MM.1S (cell line): ENCODE measurements around the gene CNTN5.
"Not testable (repeated sequence)": the region's sequence is repeated elsewhere in the genome, so short reads cannot be mapped to it uniquely, and the experiment has no call there.

Experiments used
- DNase-seq: peaks from one replicate; pipeline ENCODE4 v3.0.0-alpha.2; 2015
- H2AFZ ChIP-seq: fragments of 300-600 bp; sonication (generic); 2 replicates; pipeline ENCODE4 v1.6.0; 2016; ENCODE audit warnings: antibody characterized with exemption, low read length
- H3F3A ChIP-seq: fragments of 300-600 bp; sonication (generic); 2 replicates; pipeline ENCODE4 v1.6.1; 2016; ENCODE audit warnings: mild to moderate bottlenecking, antibody characterized with exemption, low read length, moderate library complexity, mixed read lengths; ENCODE audit not compliant: insufficient read depth
- H3K27ac ChIP-seq: fragments of 300-600 bp; sonication (generic); 2 replicates; pipeline ENCODE4 v1.5.1; 2016; ENCODE audit warnings: mild to moderate bottlenecking, low read length
- H3K27me3 ChIP-seq: fragments of 300-600 bp; sonication (generic); replicated peaks from 2 replicates; pipeline ENCODE4 v1.6.0; 2016; ENCODE audit warnings: low read length; ENCODE audit not compliant: insufficient read depth
- H3K36me3 ChIP-seq: fragments of 300-600 bp; sonication (generic); replicated peaks from 2 replicates; pipeline ENCODE4 v1.6.1; 2016; ENCODE audit warnings: mild to moderate bottlenecking, low read length, mixed read lengths; ENCODE audit not compliant: insufficient read depth
- H3K4me1 ChIP-seq: fragments of 300-600 bp; sonication (generic); 2 replicates; pipeline ENCODE4 v1.6.1; 2016; ENCODE audit warnings: low read length, mixed read lengths
- H3K4me2 ChIP-seq: fragments of 300-600 bp; sonication (generic); 2 replicates; pipeline ENCODE4 v1.6.0; 2016; ENCODE audit warnings: low read depth, low read length
- H3K4me3 ChIP-seq: fragments of 300-600 bp; sonication (generic); 2 replicates; pipeline ENCODE4 v1.5.1; 2016; ENCODE audit warnings: low read length, mixed read lengths
- H3K79me2 ChIP-seq: fragments of 300-600 bp; sonication (generic); 2 replicates; pipeline ENCODE4 v1.6.1; 2016; ENCODE audit warnings: mixed run types, low read length, mixed read lengths
- H3K9ac ChIP-seq: fragments of 300-600 bp; sonication (generic); 2 replicates; pipeline ENCODE4 v1.6.1; 2016; ENCODE audit warnings: low read length, mixed read lengths
- H3K9me2 ChIP-seq: fragments of 300-600 bp; sonication (generic); replicated peaks from 2 replicates; pipeline ENCODE4 v1.6.1; 2016; ENCODE audit warnings: mild to moderate bottlenecking, low read length, mixed read lengths; ENCODE audit not compliant: insufficient read depth
- H3K9me3 ChIP-seq: fragments of 300-600 bp; sonication (generic); replicated peaks from 2 replicates; pipeline ENCODE4 v1.6.1; 2016; ENCODE audit warnings: mild to moderate bottlenecking, low read length, mixed read lengths; ENCODE audit not compliant: insufficient read depth
- H4K20me1 ChIP-seq: fragments of 300-600 bp; sonication (generic); 2 replicates; pipeline ENCODE4 v1.6.1; 2016; ENCODE audit warnings: mild to moderate bottlenecking, low read length, moderate library complexity, mixed read lengths; ENCODE audit not compliant: insufficient read depth
- CTCF ChIP-seq: fragments of 300-600 bp; sonication (generic); IDR thresholded peaks from 2 replicates; pipeline ENCODE4 v1.5.1; 2016; ENCODE audit warnings: antibody characterized with exemption, low read length, mixed read lengths
- EZH2 ChIP-seq: fragments of 300-600 bp; sonication (generic); optimal IDR thresholded peaks from 2 replicates; pipeline ENCODE3; 2017; ENCODE audit warnings: low read depth, mild to moderate bottlenecking, antibody characterized with exemption, low read length, mixed read lengths
- EZH2phosphoT487 ChIP-seq: fragments of 300-600 bp; sonication (generic); IDR thresholded peaks from 2 replicates; pipeline ENCODE4 v1.6.1; 2018; ENCODE audit warnings: antibody characterized with exemption, low read length

Gene CNTN5

GRCh38 chr11:99277281-99277680, 256.5 kb downstream of the CNTN5 start:
- Histone ChIP-seq H3K9me2 (no peaks in the 10 kb centered on the region), H3K4me2 (peak overlapping the region; percentile 4; the same call in 1 of the 2 replicates), H3K79me2 (no peaks in the 10 kb centered on the region), H3K9me3 (no peaks in the 10 kb centered on the region), H3K4me3 (no peak overlapping the region), H3K27ac (no peak overlapping the region; the same call in 1 of the 2 replicates), H3K4me1 (peaks cover 11% of the 10 kb centered on the region), H3K9ac (no peak overlapping the region), H3K27me3 (no peaks in the 10 kb centered on the region), H4K20me1 (no peaks in the 10 kb centered on the region), H3F3A (no peaks in the 10 kb centered on the region; the same call in 1 of the 2 replicates), H2AFZ (no peak overlapping the region), H3K36me3 (no peaks in the 10 kb centered on the region)
- TF ChIP-seq EZH2phosphoT487, result no peak
- TF ChIP-seq CTCF, result no peak
- TF ChIP-seq EZH2, result no peak
- peak; percentile 43 for DNase-seq

DNA sequence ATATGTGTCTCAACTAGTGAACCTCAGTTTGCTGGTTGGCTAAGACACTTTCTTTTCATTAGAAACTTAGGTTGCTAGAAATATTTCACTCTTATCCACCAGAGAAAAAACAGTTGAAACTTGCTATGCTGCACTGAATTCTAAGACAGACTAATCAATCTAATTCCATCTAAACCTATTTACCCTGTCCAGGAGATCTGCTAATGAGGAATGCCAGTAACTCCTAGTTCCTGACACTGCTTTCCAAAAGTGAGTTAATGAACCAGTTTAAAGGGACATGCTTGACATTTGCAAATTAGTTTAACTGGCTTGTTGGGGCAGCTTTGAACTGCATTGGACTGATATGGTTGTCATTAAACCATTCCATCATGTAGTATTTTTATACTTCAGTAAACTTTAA, 258.5 kb downstream of the CNTN5 start:
- H3K4me3 ChIP-seq, result no peak overlapping the region
- no peak overlapping the region for H2AFZ ChIP-seq
- DNase-seq, result no peak
- H3K9me2 ChIP-seq, result no peaks in the 10 kb centered on the region
- no peak overlapping the region for H3K27ac ChIP-seq
- no peak for TF ChIP-seq EZH2
- TF ChIP-seq EZH2phosphoT487, result no peak
- TF ChIP-seq CTCF, result no peak
- H3K79me2 ChIP-seq, result no peaks in the 10 kb centered on the region
- H3K27me3 ChIP-seq, result no peaks in the 10 kb centered on the region
- peaks cover 11% of the 10 kb centered on the region for H3K4me1 ChIP-seq
- no peaks in the 10 kb centered on the region for H3K9me3 ChIP-seq
- H3K4me2 ChIP-seq, result no peak overlapping the region
- no peaks in the 10 kb centered on the region; the same call in 1 of the 2 replicates for H3F3A ChIP-seq
- H3K9ac ChIP-seq, result no peak overlapping the region
- H3K36me3 ChIP-seq, result no peaks in the 10 kb centered on the region
- H4K20me1 ChIP-seq, result no peaks in the 10 kb centered on the region

DNA sequence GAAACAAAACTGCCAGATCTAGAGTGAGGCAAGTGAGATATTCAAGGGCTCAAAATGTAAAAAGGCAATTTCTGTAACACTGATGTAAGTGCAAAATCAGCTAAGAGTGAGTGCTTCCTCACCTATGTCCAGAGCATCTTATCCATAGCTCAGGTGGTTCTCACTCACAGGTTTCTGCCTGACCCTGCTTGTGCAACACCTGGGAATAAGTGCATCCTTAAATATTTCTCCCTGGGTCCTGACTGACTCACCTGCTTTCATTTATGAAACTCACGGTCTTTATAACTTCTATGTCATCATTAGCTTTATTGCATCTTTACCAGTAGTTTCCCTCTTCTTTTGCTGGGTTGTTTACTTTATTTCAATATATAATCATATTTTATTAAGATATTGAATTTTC, 260.6 kb downstream of the CNTN5 start:
- no peak overlapping the region for H3K9ac ChIP-seq
- no peaks in the 10 kb centered on the region for H3K36me3 ChIP-seq
- H3K27me3 ChIP-seq, result no peaks in the 10 kb centered on the region
- H3K4me1 ChIP-seq, result peaks cover 11% of the 10 kb centered on the region
- no peak overlapping the region for H3K4me3 ChIP-seq
- no peaks in the 10 kb centered on the region for H3K9me3 ChIP-seq
- DNase-seq, result no peak
- no peaks in the 10 kb centered on the region for H3K79me2 ChIP-seq
- H3K4me2 ChIP-seq, result no peak overlapping the region
- H2AFZ ChIP-seq, result no peak overlapping the region
- H4K20me1 ChIP-seq, result no peaks in the 10 kb centered on the region
- H3K9me2 ChIP-seq, result no peaks in the 10 kb centered on the region
- no peak overlapping the region for H3K27ac ChIP-seq
- H3F3A ChIP-seq, result no peaks in the 10 kb centered on the region; the same call in 1 of the 2 replicates
- TF ChIP-seq CTCF (no peak), EZH2 (no peak)

- H4K20me1 ChIP-seq, H3K4me3 ChIP-seq, H3K9me2 ChIP-seq, DNase-seq, H3K4me2 ChIP-seq, H3F3A ChIP-seq, H3K79me2 ChIP-seq, H2AFZ ChIP-seq, H3K27me3 ChIP-seq, H3K36me3 ChIP-seq, H3K4me1 ChIP-seq, H3K9ac ChIP-seq, H3K9me3 ChIP-seq, H3K27ac ChIP-seq: not testable (repeated sequence)
Measured at GRCh38 chr11:99297925-99298324, 277.2 kb downstream of the CNTN5 start.
